GM12891 (cell line): ENCODE results near the gene AK3.

Experiments used
- POLR2A ChIP-seq: IDR thresholded peaks from 2 replicates; pipeline ENCODE4 v1.6.1; 2011; ENCODE audit warnings: low read depth, low read length, control low read depth
- POLR2AphosphoS5 ChIP-seq: IDR thresholded peaks from 2 replicates; pipeline ENCODE4 v1.6.1; 2011; ENCODE audit warnings: low read depth, low read length, control low read depth
- POU2F2 ChIP-seq: IDR thresholded peaks from 2 replicates; pipeline ENCODE4 v1.6.1; 2011; ENCODE audit warnings: low read depth, mild to moderate bottlenecking, control low read depth, low read length, moderate library complexity
- TAF1 ChIP-seq: IDR thresholded peaks from 2 replicates; pipeline ENCODE4 v1.6.1; 2011; ENCODE audit warnings: low read depth, low read length, control low read depth

DNA sequence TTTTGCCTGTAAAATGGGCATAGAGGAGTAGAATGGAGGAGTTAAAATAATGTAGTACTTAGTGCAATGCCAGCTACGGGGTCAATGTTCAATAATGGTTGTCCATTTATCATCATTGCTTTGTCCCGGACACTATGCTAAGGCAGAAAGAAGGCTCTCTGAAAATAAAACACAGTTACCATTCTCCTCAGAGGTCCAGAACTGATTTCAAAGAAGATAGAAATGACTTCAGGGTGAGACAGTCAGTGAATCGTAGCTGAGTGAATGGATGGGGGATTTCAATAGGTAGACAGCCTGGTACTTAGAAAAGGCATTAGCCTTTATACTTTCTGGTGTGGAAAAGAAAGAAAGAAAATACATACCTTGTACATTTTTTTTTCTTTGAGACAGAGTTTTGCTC lies 1.2 kb upstream of the AK3 start:
- TF ChIP-seq POLR2A (no peak), POLR2AphosphoS5 (no peak), TAF1 (no peak), POU2F2 (no peak)
